ENCODE data around the gene LRP5. TPM values are rescaled to one million over a fixed set of nuclear protein-coding genes. Genes with fewer than 3 reads are reported as not detected.

LRP5 gene
- total and polyA plus RNA-seq, 2 donors: 30.8 to 54.8 TPM

DNA sequence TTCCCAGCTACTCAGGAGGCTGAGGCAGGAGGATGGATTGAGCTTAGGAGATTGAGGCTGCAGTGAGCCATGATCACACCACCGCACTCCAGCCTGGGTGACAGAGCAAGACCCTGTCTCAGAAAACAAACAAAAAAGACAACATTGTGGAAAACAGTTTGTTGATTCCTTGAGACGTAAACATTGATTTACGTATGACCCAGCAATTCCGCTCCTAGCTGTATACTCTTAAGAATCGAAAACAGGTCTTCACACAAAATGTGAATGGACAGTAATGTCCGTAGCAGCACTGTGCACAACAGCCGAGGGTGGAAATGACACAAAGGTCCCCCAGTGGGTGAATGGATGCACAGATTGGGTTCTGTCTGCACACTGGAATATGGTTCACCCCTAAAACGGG, 49.3 kb downstream of the LRP5 start:
- Histone ChIP-seq H3K4me1 (ENCODE audit: insufficient read depth) (no peaks in the 10 kb centered on the region), H3K27ac (ENCODE audit: low read depth) (no peak overlapping the region), H3K4me3 (ENCODE audit: low read depth, low read length) (no peak overlapping the region), H3K36me3 (ENCODE audit: insufficient read depth) (no peaks in the 10 kb centered on the region)
- WGBS: 96% methylated on average over 8 of the region's 8 CpGs
- no peak for DNase-seq (ENCODE audit: extremely low spot score)

DNA sequence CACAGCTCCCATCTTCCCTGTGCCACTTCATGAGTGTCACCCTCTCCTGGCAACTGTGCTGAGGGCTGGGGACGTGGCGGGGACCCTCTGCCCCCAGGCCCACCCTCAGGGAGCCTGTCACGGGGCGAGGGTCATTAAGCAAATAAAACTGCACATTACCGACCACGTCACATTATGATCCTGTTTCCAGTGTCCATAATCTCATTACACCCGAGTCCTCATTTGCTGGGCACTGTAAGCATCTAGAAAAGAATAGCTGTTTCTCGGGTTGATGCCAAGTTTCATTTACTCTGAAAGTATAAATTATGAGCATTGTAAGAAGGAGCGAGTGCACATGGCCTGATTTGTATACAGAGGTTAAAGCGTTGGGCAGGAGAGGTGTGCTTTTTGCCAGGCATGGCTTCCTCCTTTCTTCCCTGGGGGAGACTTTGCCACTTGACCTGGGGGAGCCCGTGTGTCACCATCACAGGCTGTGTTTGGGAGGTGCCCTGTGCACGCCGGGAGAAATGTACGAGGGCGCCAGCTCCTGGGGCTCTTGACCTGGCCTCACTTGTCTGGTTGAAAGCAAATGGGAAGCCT, 50.5 kb downstream of the LRP5 start:
- WGBS: 71% methylated on average over 15 of the region's 15 CpGs
- H3K4me1 ChIP-seq (ENCODE audit: insufficient read depth): no peaks in the 10 kb centered on the region
- H3K36me3 ChIP-seq (ENCODE audit: insufficient read depth): no peaks in the 10 kb centered on the region
- H3K4me3 ChIP-seq (ENCODE audit: low read depth, low read length): no peak overlapping the region
- H3K27ac ChIP-seq (ENCODE audit: low read depth): no peak overlapping the region
- DNase-seq (ENCODE audit: extremely low spot score): no peak

DNA sequence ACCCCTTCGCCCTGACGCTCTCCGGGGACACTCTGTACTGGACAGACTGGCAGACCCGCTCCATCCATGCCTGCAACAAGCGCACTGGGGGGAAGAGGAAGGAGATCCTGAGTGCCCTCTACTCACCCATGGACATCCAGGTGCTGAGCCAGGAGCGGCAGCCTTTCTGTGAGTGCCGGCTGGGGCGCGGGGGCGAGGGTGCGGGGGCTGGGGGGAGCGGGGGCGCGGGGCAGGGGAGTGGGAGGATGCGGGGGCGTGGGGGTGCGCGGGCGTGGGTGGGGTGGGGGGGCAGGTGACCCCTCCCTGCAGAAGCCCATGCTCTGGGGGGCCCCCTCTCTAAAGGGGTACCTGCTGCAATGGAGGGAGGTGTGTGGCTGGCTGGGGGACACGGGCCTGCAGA, 51.4 kb downstream of the LRP5 start:
- 91% methylated on average over 20 of the region's 20 CpGs for WGBS
- H3K27ac ChIP-seq (ENCODE audit: low read depth): no peak overlapping the region
- no peak for DNase-seq (ENCODE audit: extremely low spot score)
- H3K36me3 ChIP-seq (ENCODE audit: insufficient read depth): no peaks in the 10 kb centered on the region
- H3K4me3 ChIP-seq (ENCODE audit: low read depth, low read length): no peak overlapping the region
- H3K4me1 ChIP-seq (ENCODE audit: insufficient read depth): no peaks in the 10 kb centered on the region

DNA sequence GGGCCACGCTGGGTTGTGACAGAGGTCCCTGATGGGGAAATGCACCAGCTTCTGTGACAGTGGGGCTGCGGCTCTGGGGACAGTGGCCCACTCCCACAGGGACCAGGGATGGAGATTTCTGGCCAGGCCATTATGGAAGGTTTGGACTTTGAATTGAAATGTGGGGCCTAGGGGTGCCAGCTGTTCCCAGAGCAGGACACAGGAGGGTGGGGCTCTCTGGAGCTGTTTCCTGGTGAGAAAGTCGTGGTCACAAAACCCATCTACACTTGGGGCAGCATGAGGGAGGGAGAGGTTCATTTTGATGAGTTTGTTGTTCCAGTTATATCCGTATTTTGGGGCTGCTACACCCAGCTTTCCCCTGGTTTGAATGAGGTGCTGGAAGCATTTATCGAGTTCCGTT, 52.2 kb downstream of the LRP5 start:
- Histone ChIP-seq H3K27ac (ENCODE audit: low read depth) (no peak overlapping the region), H3K36me3 (ENCODE audit: insufficient read depth) (no peaks in the 10 kb centered on the region), H3K4me1 (ENCODE audit: insufficient read depth) (no peaks in the 10 kb centered on the region), H3K4me3 (ENCODE audit: low read depth, low read length) (no peak overlapping the region)
- 92% methylated on average over 6 of the region's 6 CpGs for WGBS
- DNase-seq (ENCODE audit: extremely low spot score): no peak

DNA sequence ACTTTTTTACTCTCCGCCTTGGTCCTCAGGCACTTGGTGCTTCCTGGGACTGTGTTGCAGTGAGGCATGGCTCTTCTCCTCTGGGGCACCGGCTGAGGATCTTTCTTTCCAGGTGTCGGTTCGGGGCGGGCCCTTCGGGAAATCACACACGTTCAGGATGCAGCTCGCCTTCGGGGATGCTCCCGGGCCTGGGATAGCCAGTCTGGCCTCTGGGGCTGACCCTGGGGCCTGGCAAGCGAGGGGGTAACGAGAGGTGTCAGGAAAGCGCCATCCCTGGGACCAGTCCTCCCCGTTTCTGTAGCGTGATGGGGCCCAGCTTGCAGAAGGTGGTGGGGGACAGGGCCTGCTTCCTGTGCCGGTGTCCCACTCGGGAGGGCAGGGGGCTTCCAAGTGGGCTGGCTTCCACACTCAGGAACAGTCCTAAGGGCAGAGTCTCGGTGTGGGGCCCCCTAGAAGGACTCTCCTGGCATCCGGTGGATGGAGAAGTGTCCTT, 53.6 kb downstream of the LRP5 start:
- no peak overlapping the region for H3K4me3 ChIP-seq (ENCODE audit: low read depth, low read length)
- H3K4me1 ChIP-seq (ENCODE audit: insufficient read depth): no peaks in the 10 kb centered on the region
- DNase-seq (ENCODE audit: extremely low spot score): no peak
- WGBS: 88% methylated on average over 19 of the region's 19 CpGs
- no peaks in the 10 kb centered on the region for H3K36me3 ChIP-seq (ENCODE audit: insufficient read depth)
- no peak overlapping the region for H3K27ac ChIP-seq (ENCODE audit: low read depth)

DNA sequence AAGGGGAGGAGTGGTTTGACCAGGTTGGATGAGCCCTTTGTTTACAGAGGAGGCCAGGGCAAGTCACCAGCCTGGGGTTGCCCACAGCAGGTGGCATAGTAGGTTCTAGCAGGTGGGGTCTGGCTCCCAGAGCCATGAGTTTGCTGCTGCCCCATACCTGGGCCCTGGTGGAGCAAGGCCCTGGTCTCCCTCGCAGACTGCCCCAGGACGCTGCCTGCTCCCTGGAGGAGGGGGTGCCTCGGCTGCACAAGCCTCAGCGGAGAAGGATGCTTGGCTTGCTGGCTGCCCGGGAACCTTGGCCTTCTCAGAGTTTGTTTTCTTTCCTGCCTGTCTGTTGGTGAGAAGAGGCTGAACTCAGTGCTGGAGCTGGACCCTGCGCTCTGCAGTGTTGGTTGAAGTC, 54.9 kb downstream of the LRP5 start:
- no peak for DNase-seq (ENCODE audit: extremely low spot score)
- Histone ChIP-seq H3K4me1 (ENCODE audit: insufficient read depth) (no peaks in the 10 kb centered on the region), H3K27ac (ENCODE audit: low read depth) (no peak overlapping the region), H3K4me3 (ENCODE audit: low read depth, low read length) (no peak overlapping the region), H3K36me3 (ENCODE audit: insufficient read depth) (no peaks in the 10 kb centered on the region)
- 93% methylated on average over 6 of the region's 6 CpGs for WGBS

DNA sequence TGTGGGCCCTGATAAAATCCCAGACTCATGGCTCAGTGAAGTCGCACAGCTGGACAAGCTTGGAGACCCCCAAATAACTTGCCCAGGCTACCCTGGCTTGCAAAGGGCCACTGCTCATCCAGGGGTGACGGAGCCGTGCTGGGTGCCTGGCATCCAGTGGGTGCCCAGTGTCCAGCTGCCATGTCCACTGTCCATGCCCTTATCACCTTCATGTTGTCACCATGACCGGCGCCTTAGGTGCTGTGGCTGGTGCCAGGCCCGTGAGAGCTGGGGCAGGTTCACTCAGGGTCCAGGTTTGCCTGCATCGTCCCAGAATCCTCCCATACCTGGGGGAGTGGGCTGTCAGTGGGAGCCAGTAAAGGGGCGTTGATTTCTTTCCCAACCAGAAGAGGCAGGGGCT, 57.4 kb downstream of the LRP5 start:
- 91% methylated on average over 8 of the region's 8 CpGs for WGBS
- no peaks in the 10 kb centered on the region for H3K4me1 ChIP-seq (ENCODE audit: insufficient read depth)
- no peak overlapping the region for H3K27ac ChIP-seq (ENCODE audit: low read depth)
- DNase-seq (ENCODE audit: extremely low spot score): no peak
- H3K36me3 ChIP-seq (ENCODE audit: insufficient read depth): no peaks in the 10 kb centered on the region
- no peak overlapping the region for H3K4me3 ChIP-seq (ENCODE audit: low read depth, low read length)

GRCh38 chr11:68370211-68371111, 58.1 kb downstream of the LRP5 start:
- H3K36me3 ChIP-seq (ENCODE audit: insufficient read depth): no peaks in the 10 kb centered on the region
- 44% methylated on average over 23 of the region's 23 CpGs for WGBS
- H3K4me3 ChIP-seq (ENCODE audit: low read depth, low read length): no peak overlapping the region
- no peak overlapping the region for H3K27ac ChIP-seq (ENCODE audit: low read depth)
- no peak for DNase-seq (ENCODE audit: extremely low spot score)
- H3K4me1 ChIP-seq (ENCODE audit: insufficient read depth): no peaks in the 10 kb centered on the region

- H3K27ac ChIP-seq (ENCODE audit: low read depth): no peak overlapping the region
- H3K36me3 ChIP-seq (ENCODE audit: insufficient read depth): no peaks in the 10 kb centered on the region
- no peak for DNase-seq (ENCODE audit: extremely low spot score)
- H3K4me1 ChIP-seq (ENCODE audit: insufficient read depth): no peaks in the 10 kb centered on the region
- 83% methylated on average over 35 of the region's 35 CpGs for WGBS
- H3K4me3 ChIP-seq (ENCODE audit: low read depth, low read length): no peak overlapping the region
Observed at GRCh38 chr11:68371171-68372041, 59.0 kb downstream of the LRP5 start.

GRCh38 chr11:68372114-68372513, 59.7 kb downstream of the LRP5 start:
- H3K27ac ChIP-seq (ENCODE audit: low read depth): no peak overlapping the region
- no peak for DNase-seq (ENCODE audit: extremely low spot score)
- no peak overlapping the region for H3K4me3 ChIP-seq (ENCODE audit: low read depth, low read length)
- H3K4me1 ChIP-seq (ENCODE audit: insufficient read depth): no peaks in the 10 kb centered on the region
- 75% methylated on average over 21 of the region's 21 CpGs for WGBS
- no peaks in the 10 kb centered on the region for H3K36me3 ChIP-seq (ENCODE audit: insufficient read depth)

GRCh38 chr11:68372625-68373024, 60.2 kb downstream of the LRP5 start:
- H3K27ac ChIP-seq (ENCODE audit: low read depth): no peak overlapping the region
- no peak for DNase-seq (ENCODE audit: extremely low spot score)
- H3K4me1 ChIP-seq (ENCODE audit: insufficient read depth): no peaks in the 10 kb centered on the region
- WGBS: 60% methylated on average over 15 of the region's 15 CpGs
- H3K36me3 ChIP-seq (ENCODE audit: insufficient read depth): no peaks in the 10 kb centered on the region
- H3K4me3 ChIP-seq (ENCODE audit: low read depth, low read length): no peak overlapping the region

DNA sequence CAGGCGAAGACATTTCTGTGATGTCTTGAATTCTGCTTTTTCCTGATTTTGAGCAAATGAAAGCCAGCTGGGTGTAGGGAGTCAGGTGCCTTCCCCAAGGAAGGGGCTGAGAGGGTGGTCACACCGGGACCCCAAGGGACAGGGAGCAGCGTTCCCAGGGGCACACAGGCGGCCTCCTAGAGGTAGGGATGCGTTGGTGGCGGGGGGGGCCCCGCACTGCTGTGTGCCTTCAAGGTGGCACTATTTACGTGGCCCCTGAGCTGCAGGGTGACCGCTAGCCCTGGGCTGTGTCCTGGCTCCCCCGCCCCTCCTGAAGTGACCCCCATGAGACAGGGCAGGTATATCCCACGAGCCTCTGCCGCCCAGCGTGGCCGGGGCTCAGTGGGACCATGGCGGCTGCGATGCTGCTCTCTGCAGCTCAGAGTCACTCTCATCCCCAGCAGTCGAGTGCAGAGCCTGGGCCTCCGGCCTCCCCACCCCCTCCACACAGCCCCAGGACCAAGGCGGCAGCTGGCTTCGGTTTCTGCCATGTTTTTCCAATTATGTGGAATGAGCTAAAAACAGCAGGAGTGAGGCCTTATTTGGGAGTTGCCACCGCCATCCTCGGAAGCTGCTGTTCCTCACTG, 60.9 kb downstream of the LRP5 start:
- Histone ChIP-seq H3K36me3 (ENCODE audit: insufficient read depth) (no peaks in the 10 kb centered on the region), H3K4me3 (ENCODE audit: low read depth, low read length) (no peak overlapping the region), H3K27ac (ENCODE audit: low read depth) (peak overlapping the region; percentile 12), H3K4me1 (ENCODE audit: insufficient read depth) (no peaks in the 10 kb centered on the region)
- DNase-seq (ENCODE audit: extremely low spot score): no peak
- 57% methylated on average over 22 of the region's 22 CpGs for WGBS

- 14% methylated on average over 33 of the region's 33 CpGs for WGBS
- peak overlapping the region; percentile 58 for H3K27ac ChIP-seq (ENCODE audit: low read depth)
- H3K4me3 ChIP-seq (ENCODE audit: low read depth, low read length): no peak overlapping the region
- no peaks in the 10 kb centered on the region for H3K4me1 ChIP-seq (ENCODE audit: insufficient read depth)
- no peak for DNase-seq (ENCODE audit: extremely low spot score)
- no peaks in the 10 kb centered on the region for H3K36me3 ChIP-seq (ENCODE audit: insufficient read depth)
Observed at GRCh38 chr11:68373815-68374501, 61.6 kb downstream of the LRP5 start.
